ENCODE results near the gene MIOX.

The MIOX gene

DNA sequence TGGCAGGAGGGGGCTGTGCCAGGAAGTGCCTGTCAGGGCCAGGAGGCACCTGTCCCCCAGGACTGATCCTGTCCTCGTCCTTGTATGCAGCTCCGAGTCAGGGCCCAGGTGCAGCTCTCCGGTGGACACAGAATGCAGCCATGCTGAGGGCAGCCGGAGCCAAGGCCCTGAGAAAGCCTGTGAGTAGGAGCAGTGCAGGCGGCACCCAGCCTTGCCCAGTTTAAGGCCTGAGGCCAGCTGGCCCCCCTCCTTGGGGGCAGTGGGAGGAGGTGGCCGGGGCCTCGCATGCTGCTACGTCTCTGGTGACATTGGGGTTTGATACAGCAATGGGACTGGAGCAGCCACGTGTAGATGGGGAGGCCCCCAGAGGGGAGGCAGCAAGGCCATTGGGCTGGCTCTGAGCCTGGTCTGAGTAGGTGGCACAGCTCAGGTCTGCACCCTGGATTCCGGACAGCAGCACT, 46.8 kb upstream of the MIOX start:
- no peaks in the 10 kb centered on the region for H3K9me3 ChIP-seq (ENCODE audit: control insufficient read depth, insufficient read depth, low read depth, low read length)
- no peak overlapping the region for H3K4me3 ChIP-seq (ENCODE audit: low read depth, low read length)
- H3K36me3 ChIP-seq (ENCODE audit: control insufficient read depth in 2 of 2, insufficient read depth in 1 of 2, low read length in 2 of 2): peaks cover 0 to 88% of the 10 kb centered on the region in 2 experiments; a peak in 2 of 3 replicates
- TF ChIP-seq ZFHX2 (tag by site-specific recombination; conservative IDR thresholded peaks at IDR 0.05): peak; percentile 61
- TF ChIP-seq, protein P1, sequence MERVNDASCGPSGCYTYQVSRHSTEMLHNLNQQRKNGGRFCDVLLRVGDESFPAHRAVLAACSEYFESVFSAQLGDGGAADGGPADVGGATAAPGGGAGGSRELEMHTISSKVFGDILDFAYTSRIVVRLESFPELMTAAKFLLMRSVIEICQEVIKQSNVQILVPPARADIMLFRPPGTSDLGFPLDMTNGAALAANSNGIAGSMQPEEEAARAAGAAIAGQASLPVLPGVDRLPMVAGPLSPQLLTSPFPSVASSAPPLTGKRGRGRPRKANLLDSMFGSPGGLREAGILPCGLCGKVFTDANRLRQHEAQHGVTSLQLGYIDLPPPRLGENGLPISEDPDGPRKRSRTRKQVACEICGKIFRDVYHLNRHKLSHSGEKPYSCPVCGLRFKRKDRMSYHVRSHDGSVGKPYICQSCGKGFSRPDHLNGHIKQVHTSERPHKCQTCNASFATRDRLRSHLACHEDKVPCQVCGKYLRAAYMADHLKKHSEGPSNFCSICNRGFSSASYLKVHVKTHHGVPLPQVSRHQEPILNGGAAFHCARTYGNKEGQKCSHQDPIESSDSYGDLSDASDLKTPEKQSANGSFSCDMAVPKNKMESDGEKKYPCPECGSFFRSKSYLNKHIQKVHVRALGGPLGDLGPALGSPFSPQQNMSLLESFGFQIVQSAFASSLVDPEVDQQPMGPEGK (tag by site-specific recombination; IDR thresholded peaks at IDR 0.05): 0 out of 2 replicates have a peak, but pooled peaks have one; percentile 10
- TF ChIP-seq EGR2 (tag by site-specific recombination; IDR thresholded peaks at IDR 0.05; ENCODE audit: low read depth): peak; percentile 18; the same call in 1 of the 2 replicates
- TF ChIP-seq, protein P2, sequence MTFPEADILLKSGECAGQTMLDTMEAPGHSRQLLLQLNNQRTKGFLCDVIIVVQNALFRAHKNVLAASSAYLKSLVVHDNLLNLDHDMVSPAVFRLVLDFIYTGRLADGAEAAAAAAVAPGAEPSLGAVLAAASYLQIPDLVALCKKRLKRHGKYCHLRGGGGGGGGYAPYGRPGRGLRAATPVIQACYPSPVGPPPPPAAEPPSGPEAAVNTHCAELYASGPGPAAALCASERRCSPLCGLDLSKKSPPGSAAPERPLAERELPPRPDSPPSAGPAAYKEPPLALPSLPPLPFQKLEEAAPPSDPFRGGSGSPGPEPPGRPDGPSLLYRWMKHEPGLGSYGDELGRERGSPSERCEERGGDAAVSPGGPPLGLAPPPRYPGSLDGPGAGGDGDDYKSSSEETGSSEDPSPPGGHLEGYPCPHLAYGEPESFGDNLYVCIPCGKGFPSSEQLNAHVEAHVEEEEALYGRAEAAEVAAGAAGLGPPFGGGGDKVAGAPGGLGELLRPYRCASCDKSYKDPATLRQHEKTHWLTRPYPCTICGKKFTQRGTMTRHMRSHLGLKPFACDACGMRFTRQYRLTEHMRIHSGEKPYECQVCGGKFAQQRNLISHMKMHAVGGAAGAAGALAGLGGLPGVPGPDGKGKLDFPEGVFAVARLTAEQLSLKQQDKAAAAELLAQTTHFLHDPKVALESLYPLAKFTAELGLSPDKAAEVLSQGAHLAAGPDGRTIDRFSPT (tag by site-specific recombination; IDR thresholded peaks at IDR 0.05): no peak; the same call in 1 of the 2 replicates
- TF ChIP-seq, protein P3, sequence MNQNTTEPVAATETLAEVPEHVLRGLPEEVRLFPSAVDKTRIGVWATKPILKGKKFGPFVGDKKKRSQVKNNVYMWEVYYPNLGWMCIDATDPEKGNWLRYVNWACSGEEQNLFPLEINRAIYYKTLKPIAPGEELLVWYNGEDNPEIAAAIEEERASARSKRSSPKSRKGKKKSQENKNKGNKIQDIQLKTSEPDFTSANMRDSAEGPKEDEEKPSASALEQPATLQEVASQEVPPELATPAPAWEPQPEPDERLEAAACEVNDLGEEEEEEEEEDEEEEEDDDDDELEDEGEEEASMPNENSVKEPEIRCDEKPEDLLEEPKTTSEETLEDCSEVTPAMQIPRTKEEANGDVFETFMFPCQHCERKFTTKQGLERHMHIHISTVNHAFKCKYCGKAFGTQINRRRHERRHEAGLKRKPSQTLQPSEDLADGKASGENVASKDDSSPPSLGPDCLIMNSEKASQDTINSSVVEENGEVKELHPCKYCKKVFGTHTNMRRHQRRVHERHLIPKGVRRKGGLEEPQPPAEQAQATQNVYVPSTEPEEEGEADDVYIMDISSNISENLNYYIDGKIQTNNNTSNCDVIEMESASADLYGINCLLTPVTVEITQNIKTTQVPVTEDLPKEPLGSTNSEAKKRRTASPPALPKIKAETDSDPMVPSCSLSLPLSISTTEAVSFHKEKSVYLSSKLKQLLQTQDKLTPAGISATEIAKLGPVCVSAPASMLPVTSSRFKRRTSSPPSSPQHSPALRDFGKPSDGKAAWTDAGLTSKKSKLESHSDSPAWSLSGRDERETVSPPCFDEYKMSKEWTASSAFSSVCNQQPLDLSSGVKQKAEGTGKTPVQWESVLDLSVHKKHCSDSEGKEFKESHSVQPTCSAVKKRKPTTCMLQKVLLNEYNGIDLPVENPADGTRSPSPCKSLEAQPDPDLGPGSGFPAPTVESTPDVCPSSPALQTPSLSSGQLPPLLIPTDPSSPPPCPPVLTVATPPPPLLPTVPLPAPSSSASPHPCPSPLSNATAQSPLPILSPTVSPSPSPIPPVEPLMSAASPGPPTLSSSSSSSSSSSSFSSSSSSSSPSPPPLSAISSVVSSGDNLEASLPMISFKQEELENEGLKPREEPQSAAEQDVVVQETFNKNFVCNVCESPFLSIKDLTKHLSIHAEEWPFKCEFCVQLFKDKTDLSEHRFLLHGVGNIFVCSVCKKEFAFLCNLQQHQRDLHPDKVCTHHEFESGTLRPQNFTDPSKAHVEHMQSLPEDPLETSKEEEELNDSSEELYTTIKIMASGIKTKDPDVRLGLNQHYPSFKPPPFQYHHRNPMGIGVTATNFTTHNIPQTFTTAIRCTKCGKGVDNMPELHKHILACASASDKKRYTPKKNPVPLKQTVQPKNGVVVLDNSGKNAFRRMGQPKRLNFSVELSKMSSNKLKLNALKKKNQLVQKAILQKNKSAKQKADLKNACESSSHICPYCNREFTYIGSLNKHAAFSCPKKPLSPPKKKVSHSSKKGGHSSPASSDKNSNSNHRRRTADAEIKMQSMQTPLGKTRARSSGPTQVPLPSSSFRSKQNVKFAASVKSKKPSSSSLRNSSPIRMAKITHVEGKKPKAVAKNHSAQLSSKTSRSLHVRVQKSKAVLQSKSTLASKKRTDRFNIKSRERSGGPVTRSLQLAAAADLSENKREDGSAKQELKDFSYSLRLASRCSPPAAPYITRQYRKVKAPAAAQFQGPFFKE (tag by site-specific recombination; IDR thresholded peaks at IDR 0.05; ENCODE audit: borderline replicate concordance): no peak
- no peaks in the 10 kb centered on the region; the same call in 1 of the 2 replicates for H3K4me1 ChIP-seq (ENCODE audit: control insufficient read depth, insufficient read depth, low read length)
- ChIA-PET CTCF (no interaction called here), POLR2A (interaction anchor here (0.5 kb wide), 1 partner anchor 13 kb away, joined by 6 read pairs; no protein-coding TSS in a partner anchor)
- H3K27ac ChIP-seq (ENCODE audit: extremely low read depth, low read depth, low read length): no peak overlapping the region

DNA sequence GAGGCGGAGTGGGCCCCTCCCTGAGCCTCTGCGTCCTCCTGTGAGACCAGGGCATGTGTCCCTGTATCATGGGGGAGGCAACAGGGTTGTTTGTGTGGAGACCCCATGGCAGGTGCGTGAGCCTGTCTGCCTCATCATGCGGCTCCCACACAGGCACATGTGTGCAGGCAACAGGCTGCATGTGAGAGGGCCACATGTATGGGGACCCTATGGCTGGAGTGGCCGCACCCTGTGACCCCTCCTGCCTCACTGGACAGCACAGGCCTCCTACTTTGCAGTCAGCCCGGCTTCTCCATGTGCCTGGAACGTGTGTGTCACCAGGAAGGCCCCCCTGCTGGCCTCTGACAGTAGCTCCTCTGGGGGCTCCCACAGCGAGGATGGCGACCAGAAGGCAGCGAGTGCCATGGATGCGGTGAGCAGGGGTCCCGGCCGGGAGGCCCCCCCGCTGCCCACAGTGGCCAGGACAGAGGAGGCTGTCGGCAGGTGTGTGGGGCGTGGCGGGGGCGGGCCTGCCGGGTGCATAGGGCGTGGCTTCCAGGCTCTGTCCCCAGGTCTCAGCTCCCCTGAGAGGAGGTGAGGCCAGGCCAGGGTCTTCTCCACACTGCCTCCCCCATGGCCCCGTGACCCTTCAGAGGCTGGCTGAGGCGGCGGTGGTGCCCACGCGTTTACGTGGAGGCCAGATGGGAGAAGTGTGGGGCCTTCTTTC, 46.0 kb upstream of the MIOX start:
- Histone ChIP-seq H3K27ac (ENCODE audit: extremely low read depth, low read depth, low read length) (no peak overlapping the region), H3K36me3 (ENCODE audit: control insufficient read depth in 2 of 2, insufficient read depth in 1 of 2, low read length in 2 of 2) (peaks cover 0 to 88% of the 10 kb centered on the region in 2 experiments; a peak in 2 of 3 replicates), H3K4me1 (ENCODE audit: control insufficient read depth, insufficient read depth, low read length) (no peaks in the 10 kb centered on the region; the same call in 1 of the 2 replicates), H3K4me3 (ENCODE audit: low read depth, low read length) (no peak overlapping the region), H3K9me3 (ENCODE audit: control insufficient read depth, insufficient read depth, low read depth, low read length) (no peaks in the 10 kb centered on the region)
- ChIA-PET CTCF (no interaction called here), POLR2A (no interaction called here)
- TF ChIP-seq GLIS1 (tag by site-specific recombination; IDR thresholded peaks at IDR 0.05) (peak; percentile 28; the same call in 1 of the 2 replicates), KLF9 (tag by site-specific recombination; IDR thresholded peaks at IDR 0.05; ENCODE audit: low read depth) (peak; percentile 81), ZNF274 (IDR thresholded peaks at IDR 0.05; ENCODE audit: low read length) (no peak), ZNF274 (tag by site-specific recombination; IDR thresholded peaks at IDR 0.05; ENCODE audit: borderline replicate concordance) (no peak), ZNF776 (tag by site-specific recombination; IDR thresholded peaks at IDR 0.05; ENCODE audit: borderline replicate concordance) (no peak), KLF8 (tag by site-specific recombination; IDR thresholded peaks at IDR 0.05) (peak; percentile 90; the same call in 1 of the 2 replicates), GLIS2 (tag by site-specific recombination; IDR thresholded peaks at IDR 0.05) (peak; percentile 62), SP7 (tag by site-specific recombination; IDR thresholded peaks at IDR 0.05) (no peak), ZBTB7A (tag by site-specific recombination; IDR thresholded peaks at IDR 0.05; ENCODE audit: low read depth) (no peak), ZNF501 (tag by site-specific recombination; IDR thresholded peaks at IDR 0.05) (no peak), KLF10 (tag by site-specific recombination; IDR thresholded peaks at IDR 0.05) (peak; percentile 51; the same call in 1 of the 2 replicates), SCRT2 (tag by site-specific recombination; IDR thresholded peaks at IDR 0.05) (peak; percentile 68), ZNF292 (tag by site-specific recombination; IDR thresholded peaks at IDR 0.05; ENCODE audit: borderline replicate concordance, low read depth) (no peak), ZNF561 (tag by site-specific recombination; IDR thresholded peaks at IDR 0.05; ENCODE audit: borderline replicate concordance) (no peak), ZBTB20 (tag by site-specific recombination; IDR thresholded peaks at IDR 0.05) (no peak), ZNF2 (tag by site-specific recombination; IDR thresholded peaks at IDR 0.05) (no peak), ZIC2 (tag by site-specific recombination; IDR thresholded peaks at IDR 0.05) (peak; percentile 40)
- TF ChIP-seq, protein P4, sequence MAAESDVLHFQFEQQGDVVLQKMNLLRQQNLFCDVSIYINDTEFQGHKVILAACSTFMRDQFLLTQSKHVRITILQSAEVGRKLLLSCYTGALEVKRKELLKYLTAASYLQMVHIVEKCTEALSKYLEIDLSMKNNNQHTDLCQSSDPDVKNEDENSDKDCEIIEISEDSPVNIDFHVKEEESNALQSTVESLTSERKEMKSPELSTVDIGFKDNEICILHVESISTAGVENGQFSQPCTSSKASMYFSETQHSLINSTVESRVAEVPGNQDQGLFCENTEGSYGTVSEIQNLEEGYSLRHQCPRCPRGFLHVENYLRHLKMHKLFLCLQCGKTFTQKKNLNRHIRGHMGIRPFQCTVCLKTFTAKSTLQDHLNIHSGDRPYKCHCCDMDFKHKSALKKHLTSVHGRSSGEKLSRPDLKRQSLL (tag by site-specific recombination; IDR thresholded peaks at IDR 0.05): no peak

All from HEK293 (cell line).